Testis (tissue), 2 donors: ENCODE measurements around the gene PGAP2.

Experiments used
- CTCF ChIP-seq, 3 experiments: fragments of 450-650 bp in 2 of 3; fragments of 200-600 bp in 1 of 3; sonication (generic) in 1 of 3; IDR thresholded peaks; one replicate each; pipeline ENCODE4 v1.5.1; 2016 to 2019; ENCODE audit warnings: antibody characterized with exemption in 3 of 3, mild to moderate bottlenecking in 2 of 3, moderate library complexity in 1 of 3
- POLR2A ChIP-seq: fragments of 450-650 bp; IDR thresholded peaks from one replicate; pipeline ENCODE4 v1.6.1; 2017; ENCODE audit warnings: antibody characterized with exemption, mild to moderate bottlenecking, moderate library complexity

- no peak for TF ChIP-seq CTCF (IDR thresholded peaks at IDR 0.05)
- TF ChIP-seq POLR2A = no peak
These were observed 46.3 kb downstream of the PGAP2 start for GRCh38 chr11:3854660-3854976.
